ENCODE data around the gene UBE2QL1. TPM values are rescaled to one million over a fixed set of nuclear protein-coding genes. Genes with fewer than 3 reads are reported as not detected.

UBE2QL1 gene
- total RNA-seq, 1 experiment from 2014 or later: 2.6 TPM

DNA sequence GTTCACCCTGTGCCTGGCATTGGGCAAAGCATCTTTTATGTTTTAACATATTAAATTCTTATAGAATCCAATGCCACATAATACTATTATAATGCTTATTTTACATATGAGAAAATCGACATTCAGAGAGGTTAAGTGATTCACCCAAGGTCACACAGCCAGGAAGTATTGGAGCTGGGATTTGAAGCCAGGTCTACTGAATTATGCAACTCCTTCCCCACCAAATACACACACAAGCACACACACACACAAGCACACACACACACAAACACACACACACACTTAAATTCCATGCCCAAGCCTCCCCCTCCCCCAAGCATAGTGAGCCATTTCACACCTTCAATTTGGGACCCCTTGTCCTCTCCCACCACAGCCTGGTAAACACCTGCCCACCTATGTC, 37.4 kb downstream of the UBE2QL1 start:
- CTCF ChIA-PET: no interaction called here
- no peak overlapping the region for H3K4me3 ChIP-seq (ENCODE audit: low read depth, low read length, poor library complexity, severe bottlenecking)
- H3K9me3 ChIP-seq (ENCODE audit: low read depth, low read length, poor library complexity, severe bottlenecking): no peaks in the 10 kb centered on the region
- DNase-seq (ENCODE audit: low spot score): no peak
- intact Hi-C loops (cut with micrococcal nuclease; ENCODE audit: unreplicated experiment): no loop called here
- H3K27ac ChIP-seq (ENCODE audit: low read depth, low read length, poor library complexity, severe bottlenecking): no peak overlapping the region
- no peaks in the 10 kb centered on the region for H3K36me3 ChIP-seq (ENCODE audit: insufficient read depth, low read length, poor library complexity, severe bottlenecking)
- H3K27me3 ChIP-seq (replicated peaks; ENCODE audit: insufficient read depth, low read depth, low read length, poor library complexity): peaks cover 6% of the 10 kb centered on the region
- POLR2A ChIA-PET (ENCODE audit: low non-redundant PET): no interaction called here
- peaks cover 8% of the 10 kb centered on the region for H3K4me1 ChIP-seq (ENCODE audit: insufficient read depth, low read length, poor library complexity, severe bottlenecking)
- TF ChIP-seq, protein P1, sequence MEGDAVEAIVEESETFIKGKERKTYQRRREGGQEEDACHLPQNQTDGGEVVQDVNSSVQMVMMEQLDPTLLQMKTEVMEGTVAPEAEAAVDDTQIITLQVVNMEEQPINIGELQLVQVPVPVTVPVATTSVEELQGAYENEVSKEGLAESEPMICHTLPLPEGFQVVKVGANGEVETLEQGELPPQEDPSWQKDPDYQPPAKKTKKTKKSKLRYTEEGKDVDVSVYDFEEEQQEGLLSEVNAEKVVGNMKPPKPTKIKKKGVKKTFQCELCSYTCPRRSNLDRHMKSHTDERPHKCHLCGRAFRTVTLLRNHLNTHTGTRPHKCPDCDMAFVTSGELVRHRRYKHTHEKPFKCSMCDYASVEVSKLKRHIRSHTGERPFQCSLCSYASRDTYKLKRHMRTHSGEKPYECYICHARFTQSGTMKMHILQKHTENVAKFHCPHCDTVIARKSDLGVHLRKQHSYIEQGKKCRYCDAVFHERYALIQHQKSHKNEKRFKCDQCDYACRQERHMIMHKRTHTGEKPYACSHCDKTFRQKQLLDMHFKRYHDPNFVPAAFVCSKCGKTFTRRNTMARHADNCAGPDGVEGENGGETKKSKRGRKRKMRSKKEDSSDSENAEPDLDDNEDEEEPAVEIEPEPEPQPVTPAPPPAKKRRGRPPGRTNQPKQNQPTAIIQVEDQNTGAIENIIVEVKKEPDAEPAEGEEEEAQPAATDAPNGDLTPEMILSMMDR (conservative IDR thresholded peaks at IDR 0.05; ENCODE audit: low read depth, low read length): no peak
- no peak for TF ChIP-seq EZH2 (IDR thresholded peaks at IDR 0.05; ENCODE audit: borderline replicate concordance, low read depth, low read length, poor library complexity, severe bottlenecking)
- no TSS peak for BruUV-seq (replicated peaks)

GRCh38 chr5:6487081-6487480, 38.4 kb downstream of the UBE2QL1 start:
- no peaks in the 10 kb centered on the region for H3K36me3 ChIP-seq (ENCODE audit: insufficient read depth, low read length, poor library complexity, severe bottlenecking)
- H3K9me3 ChIP-seq (ENCODE audit: low read depth, low read length, poor library complexity, severe bottlenecking): no peaks in the 10 kb centered on the region
- no peak overlapping the region for H3K4me3 ChIP-seq (ENCODE audit: low read depth, low read length, poor library complexity, severe bottlenecking)
- H3K27ac ChIP-seq (ENCODE audit: low read depth, low read length, poor library complexity, severe bottlenecking): no peak overlapping the region
- DNase-seq (ENCODE audit: low spot score): peak; percentile 33
- intact Hi-C loops (cut with micrococcal nuclease; ENCODE audit: unreplicated experiment): no loop called here
- POLR2A ChIA-PET (ENCODE audit: low non-redundant PET): no interaction called here
- H3K4me1 ChIP-seq (ENCODE audit: insufficient read depth, low read length, poor library complexity, severe bottlenecking): peaks cover 8% of the 10 kb centered on the region
- TF ChIP-seq EZH2 (IDR thresholded peaks at IDR 0.05; ENCODE audit: borderline replicate concordance, low read depth, low read length, poor library complexity, severe bottlenecking): no peak
- TF ChIP-seq, protein P1 (conservative IDR thresholded peaks at IDR 0.05; ENCODE audit: low read depth, low read length): no peak
- no TSS peak for BruUV-seq (replicated peaks)
- CTCF ChIA-PET: no interaction called here
- H3K27me3 ChIP-seq (replicated peaks; ENCODE audit: insufficient read depth, low read depth, low read length, poor library complexity): peaks cover 6% of the 10 kb centered on the region

DNA sequence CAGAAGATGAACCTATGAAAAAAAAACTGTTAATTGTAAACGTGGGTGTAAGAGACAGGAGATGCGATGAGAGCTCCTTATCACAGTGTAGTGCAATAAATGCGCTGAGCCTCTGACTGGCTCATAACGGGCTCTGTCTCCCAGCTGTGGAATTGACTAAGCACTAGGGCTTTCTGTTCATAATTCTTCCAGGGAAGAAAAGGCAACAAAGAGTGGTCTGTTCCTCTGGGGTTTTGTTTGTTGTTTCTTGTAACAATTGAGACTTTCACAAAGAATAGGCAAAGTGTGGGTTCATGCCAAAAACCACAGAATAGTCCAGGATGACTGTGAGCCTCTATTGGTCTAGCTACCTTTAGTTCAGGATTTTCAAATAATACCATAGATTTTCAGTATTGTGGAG, 39.4 kb downstream of the UBE2QL1 start:
- H3K27ac ChIP-seq (ENCODE audit: low read depth, low read length, poor library complexity, severe bottlenecking): no peak overlapping the region
- CTCF ChIA-PET: no interaction called here
- TF ChIP-seq, protein P1 (conservative IDR thresholded peaks at IDR 0.05; ENCODE audit: low read depth, low read length): no peak
- no peak for TF ChIP-seq EZH2 (IDR thresholded peaks at IDR 0.05; ENCODE audit: borderline replicate concordance, low read depth, low read length, poor library complexity, severe bottlenecking)
- POLR2A ChIA-PET (ENCODE audit: low non-redundant PET): no interaction called here
- H3K4me1 ChIP-seq (ENCODE audit: insufficient read depth, low read length, poor library complexity, severe bottlenecking): peaks cover 8% of the 10 kb centered on the region
- no peak for DNase-seq (ENCODE audit: low spot score)
- intact Hi-C loops (cut with micrococcal nuclease; ENCODE audit: unreplicated experiment): no loop called here
- no TSS peak for BruUV-seq (replicated peaks)
- H3K36me3 ChIP-seq (ENCODE audit: insufficient read depth, low read length, poor library complexity, severe bottlenecking): no peaks in the 10 kb centered on the region
- H3K27me3 ChIP-seq (replicated peaks; ENCODE audit: insufficient read depth, low read depth, low read length, poor library complexity): peaks cover 6% of the 10 kb centered on the region
- no peak overlapping the region for H3K4me3 ChIP-seq (ENCODE audit: low read depth, low read length, poor library complexity, severe bottlenecking)
- no peaks in the 10 kb centered on the region for H3K9me3 ChIP-seq (ENCODE audit: low read depth, low read length, poor library complexity, severe bottlenecking)
